ENCODE data around the gene ATP8B4. TPM values are rescaled to one million over a fixed set of nuclear protein-coding genes. Genes with fewer than 3 reads are reported as not detected.

The ATP8B4 gene
- total RNA-seq, 2 experiments from 2014 or later: 0.31 TPM; not detected in 1

DNA sequence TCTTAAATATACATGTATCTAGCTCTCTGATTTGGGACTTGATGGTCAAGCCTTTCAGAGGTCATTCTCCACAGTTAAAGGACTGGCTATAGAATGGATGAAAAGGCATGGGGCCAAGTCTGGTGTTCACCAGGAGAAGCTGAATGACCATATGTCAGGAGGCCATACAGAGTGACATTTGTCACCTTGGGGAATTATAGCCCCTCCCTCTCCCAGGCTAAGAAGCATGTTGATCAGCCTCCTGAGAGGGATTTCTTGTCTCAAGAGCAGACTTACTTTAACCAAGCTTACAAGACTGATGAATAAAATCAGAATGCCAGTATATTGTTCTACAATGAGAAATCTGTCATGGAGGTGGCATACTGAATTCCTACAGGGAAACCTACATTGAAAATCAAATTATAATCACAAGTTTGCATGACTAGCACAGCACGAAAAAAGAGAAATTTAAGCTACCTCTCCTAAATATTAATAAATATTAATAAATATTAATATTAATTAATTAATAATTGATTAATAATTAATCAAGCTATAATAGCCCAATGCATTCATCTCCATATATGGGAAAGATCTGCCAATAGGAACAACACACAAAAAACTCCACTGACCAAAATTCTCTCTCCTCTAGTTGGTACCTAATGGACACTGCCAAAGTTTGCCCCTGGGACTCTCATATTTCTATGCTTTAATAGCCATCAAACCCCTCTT lies 47.3 kb downstream of the ATP8B4 start:
- no peaks in the 10 kb centered on the region for H3K9me3 Mint-ChIP-seq

DNA sequence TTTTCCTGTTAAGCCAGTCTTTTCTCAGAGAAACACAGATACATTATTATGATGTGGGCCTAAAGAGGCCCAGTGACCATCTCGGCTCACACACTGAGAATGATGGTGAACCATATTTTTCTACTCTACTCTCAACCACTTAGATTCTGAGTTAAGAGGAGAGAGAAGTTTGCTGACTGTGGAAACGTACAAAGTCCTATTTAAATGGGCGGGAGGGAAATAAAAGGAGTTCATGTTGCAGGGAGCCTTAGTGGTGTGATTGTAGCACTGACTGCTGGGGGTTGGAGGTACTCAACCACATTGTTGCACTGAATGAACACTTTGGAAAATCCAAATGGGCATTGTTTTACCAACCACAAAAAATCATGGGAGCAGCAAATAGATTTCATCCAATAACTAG lies 51.0 kb downstream of the ATP8B4 start:
- Histone ChIP-seq H3K4me3 (ENCODE audit: low read length) (no peak overlapping the region), H3K36me3 (ENCODE audit: insufficient read depth, low read length) (no peaks in the 10 kb centered on the region), H3K4me1 (ENCODE audit: insufficient read depth, low read length) (no peaks in the 10 kb centered on the region), H3K27me3 (ENCODE audit: control insufficient read depth in 1 of 2, insufficient read depth in 2 of 2, low read length in 2 of 2) (peaks cover 0 to 7% of the 10 kb centered on the region in 2 experiments), H3K27ac (ENCODE audit: low read depth in 1 of 2, low read length in 2 of 2) (no peak overlapping the region), H3K9me3 (ENCODE audit: control insufficient read depth in 1 of 2, insufficient read depth in 1 of 2, low read length in 2 of 2) (peaks cover 0 to 3% of the 10 kb centered on the region in 2 experiments)
- peaks cover 7% of the 10 kb centered on the region for H3K27me3 Mint-ChIP-seq
- H3K36me3 Mint-ChIP-seq (ENCODE audit: low read depth): no peaks in the 10 kb centered on the region
- no peaks in the 10 kb centered on the region for H3K9me3 Mint-ChIP-seq
- TF ChIP-seq, protein P1, sequence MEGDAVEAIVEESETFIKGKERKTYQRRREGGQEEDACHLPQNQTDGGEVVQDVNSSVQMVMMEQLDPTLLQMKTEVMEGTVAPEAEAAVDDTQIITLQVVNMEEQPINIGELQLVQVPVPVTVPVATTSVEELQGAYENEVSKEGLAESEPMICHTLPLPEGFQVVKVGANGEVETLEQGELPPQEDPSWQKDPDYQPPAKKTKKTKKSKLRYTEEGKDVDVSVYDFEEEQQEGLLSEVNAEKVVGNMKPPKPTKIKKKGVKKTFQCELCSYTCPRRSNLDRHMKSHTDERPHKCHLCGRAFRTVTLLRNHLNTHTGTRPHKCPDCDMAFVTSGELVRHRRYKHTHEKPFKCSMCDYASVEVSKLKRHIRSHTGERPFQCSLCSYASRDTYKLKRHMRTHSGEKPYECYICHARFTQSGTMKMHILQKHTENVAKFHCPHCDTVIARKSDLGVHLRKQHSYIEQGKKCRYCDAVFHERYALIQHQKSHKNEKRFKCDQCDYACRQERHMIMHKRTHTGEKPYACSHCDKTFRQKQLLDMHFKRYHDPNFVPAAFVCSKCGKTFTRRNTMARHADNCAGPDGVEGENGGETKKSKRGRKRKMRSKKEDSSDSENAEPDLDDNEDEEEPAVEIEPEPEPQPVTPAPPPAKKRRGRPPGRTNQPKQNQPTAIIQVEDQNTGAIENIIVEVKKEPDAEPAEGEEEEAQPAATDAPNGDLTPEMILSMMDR (IDR thresholded peaks at IDR 0.05): no peak
- DNase-seq: no peak
- H3K27ac Mint-ChIP-seq: no peak overlapping the region
- POLR2A ChIA-PET: no interaction called here
- CTCF ChIA-PET: no interaction called here
- no peak for ATAC-seq (ENCODE audit: poor library complexity)
- intact Hi-C loops (cut with DNase I, micrococcal nuclease): no loop called here
- H3K4me1 Mint-ChIP-seq (ENCODE audit: low read depth): peaks cover 4% of the 10 kb centered on the region
- no peak overlapping the region for H3K4me3 Mint-ChIP-seq

More for the DNA sequence above, 47.3 kb downstream of the ATP8B4 start:
- H3K27ac Mint-ChIP-seq: no peak overlapping the region
- POLR2A ChIA-PET: no interaction called here
- no peak overlapping the region for H3K4me3 ChIP-seq (ENCODE audit: low read length)
- H3K4me1 Mint-ChIP-seq (ENCODE audit: low read depth): no peaks in the 10 kb centered on the region
- H3K36me3 Mint-ChIP-seq (ENCODE audit: low read depth): no peaks in the 10 kb centered on the region
- no peak overlapping the region for H3K27ac ChIP-seq (ENCODE audit: low read depth in 1 of 2, low read length in 2 of 2)
- CTCF ChIA-PET: no interaction called here
- peaks cover 0 to 7% of the 10 kb centered on the region in 2 experiments for H3K27me3 ChIP-seq (ENCODE audit: control insufficient read depth in 1 of 2, insufficient read depth in 2 of 2, low read length in 2 of 2)
- no peaks in the 10 kb centered on the region for H3K4me1 ChIP-seq (ENCODE audit: insufficient read depth, low read length)
- H3K9me3 ChIP-seq (ENCODE audit: control insufficient read depth in 1 of 2, insufficient read depth in 1 of 2, low read length in 2 of 2): peaks cover 0 to 3% of the 10 kb centered on the region in 2 experiments
- TF ChIP-seq, protein P1 (IDR thresholded peaks at IDR 0.05): no peak
- ATAC-seq (ENCODE audit: poor library complexity) (no peak), DNase-seq (no peak)
- peaks cover 7% of the 10 kb centered on the region for H3K27me3 Mint-ChIP-seq
- intact Hi-C loops (cut with DNase I, micrococcal nuclease): no loop called here
- H3K4me3 Mint-ChIP-seq: no peak overlapping the region
- no peaks in the 10 kb centered on the region for H3K36me3 ChIP-seq (ENCODE audit: insufficient read depth, low read length)

DNA sequence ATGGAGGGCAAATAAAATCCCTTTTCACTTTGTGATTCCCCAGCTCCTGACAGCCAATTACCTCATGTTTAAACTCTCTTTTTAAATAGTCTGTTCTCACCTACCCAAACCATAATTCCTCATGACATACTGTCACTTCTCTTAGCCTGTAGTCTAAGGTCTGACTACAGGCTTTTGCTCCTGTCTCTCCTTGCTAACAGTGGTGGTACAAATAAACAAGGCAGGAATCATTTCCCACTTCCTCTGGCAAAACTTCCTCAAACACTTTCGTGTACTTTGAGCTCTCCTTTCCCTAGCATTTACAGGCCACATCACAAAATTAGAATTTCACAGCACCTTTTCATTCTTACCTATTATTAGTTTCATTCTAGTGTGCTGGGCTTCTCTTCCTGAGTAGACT lies 51.8 kb downstream of the ATP8B4 start:
- ChIA-PET POLR2A (no interaction called here), CTCF (no interaction called here)
- TF ChIP-seq, protein P1 (IDR thresholded peaks at IDR 0.05): no peak
- Histone ChIP-seq H3K9me3 (ENCODE audit: control insufficient read depth in 1 of 2, insufficient read depth in 1 of 2, low read length in 2 of 2) (no peaks in the 10 kb centered on the region), H3K27ac (ENCODE audit: low read depth in 1 of 2, low read length in 2 of 2) (no peak overlapping the region), H3K27me3 (ENCODE audit: control insufficient read depth in 1 of 2, insufficient read depth in 2 of 2, low read length in 2 of 2) (peaks cover 0 to 7% of the 10 kb centered on the region in 2 experiments), H3K36me3 (ENCODE audit: insufficient read depth, low read length) (no peaks in the 10 kb centered on the region), H3K4me3 (ENCODE audit: low read length) (no peak overlapping the region), H3K4me1 (ENCODE audit: insufficient read depth, low read length) (no peaks in the 10 kb centered on the region)
- ATAC-seq (ENCODE audit: poor library complexity): no peak
- Mint-ChIP-seq H3K27me3 (peaks cover 9% of the 10 kb centered on the region), H3K4me3 (no peak overlapping the region), H3K4me1 (ENCODE audit: low read depth) (peaks cover 4% of the 10 kb centered on the region), H3K36me3 (ENCODE audit: low read depth) (no peaks in the 10 kb centered on the region), H3K27ac (no peak overlapping the region), H3K9me3 (no peaks in the 10 kb centered on the region)
- no peak for DNase-seq
- intact Hi-C loops (cut with DNase I, micrococcal nuclease): no loop called here

Measured in CD4-positive, alpha-beta T cell (primary cell).